Stimulated activated CD8-positive, alpha-beta memory T cell treated with anti-CD3 and anti-CD28 coated beads, Interleukin-7, amount 100 ng/mL, for 48 hours (primary cell): ENCODE results near the gene TLDC2.

Source experiments
- DNase-seq, 2 donors: peaks; one replicate each; pipeline ENCODE4 v3.0.0-alpha.2; 2020; ENCODE audit warnings: low read depth in 1 of 2; ENCODE audit errors: extremely low read depth in 1 of 2

Gene TLDC2

DNA sequence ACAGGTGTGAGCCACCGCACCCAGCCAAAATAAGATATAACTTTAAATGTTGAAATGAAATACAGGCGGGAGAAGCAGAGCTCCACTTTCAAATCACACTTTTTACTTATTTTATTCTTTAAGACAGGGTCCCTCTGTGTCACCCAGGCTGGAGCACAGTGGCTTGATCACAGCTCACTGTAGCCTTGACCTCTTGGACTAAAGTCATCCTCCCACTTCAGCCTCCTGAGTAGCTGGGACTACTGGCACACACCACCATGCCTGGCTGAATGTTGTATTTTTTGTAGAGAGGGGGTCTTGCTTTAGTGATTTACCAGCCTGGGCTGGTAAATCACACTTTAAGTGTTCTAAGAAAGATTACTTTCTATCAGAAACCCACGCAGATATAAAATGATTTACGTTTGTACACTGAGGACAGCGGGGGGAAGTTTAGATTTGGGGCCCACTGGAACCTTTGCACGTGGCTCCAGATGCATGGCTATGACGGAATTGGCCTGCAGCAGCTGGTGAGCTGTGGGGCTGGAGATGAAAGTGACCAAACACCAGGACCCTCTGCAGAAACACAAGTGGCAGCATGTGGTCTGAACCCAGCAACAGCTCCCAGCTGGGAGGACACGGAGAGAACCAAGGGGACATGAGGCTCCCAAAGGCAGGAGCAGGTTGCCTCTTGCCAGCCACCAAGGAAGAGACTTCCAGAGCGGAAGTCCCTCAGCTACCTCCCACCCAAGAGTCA, 26.4 kb upstream of the TLDC2 start:
- no peak for DNase-seq

- DNase-seq = no peak
Measured at GRCh38 chr20:36850759-36851158, 25.2 kb upstream of the TLDC2 start.

DNA sequence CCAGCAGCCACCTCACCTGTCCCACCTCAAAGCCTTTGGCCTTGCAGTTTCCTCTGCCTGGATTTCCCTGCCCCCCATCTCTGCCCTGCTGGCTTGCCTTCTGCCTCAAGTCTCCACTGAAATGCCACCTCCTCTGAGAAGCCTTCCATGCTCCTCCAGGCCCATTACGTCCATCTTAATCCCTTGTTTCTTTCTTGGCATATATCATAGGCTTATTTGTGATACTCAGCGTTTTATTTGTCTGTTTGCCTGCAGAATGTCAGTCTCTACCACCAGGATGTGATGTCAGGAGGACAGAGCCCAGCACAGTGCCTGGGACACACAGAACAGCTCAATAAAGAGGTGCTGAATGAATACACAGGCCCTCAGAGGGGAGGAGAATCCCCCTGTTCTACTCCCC, 24.4 kb upstream of the TLDC2 start:
- DNase-seq = no peak

DNA sequence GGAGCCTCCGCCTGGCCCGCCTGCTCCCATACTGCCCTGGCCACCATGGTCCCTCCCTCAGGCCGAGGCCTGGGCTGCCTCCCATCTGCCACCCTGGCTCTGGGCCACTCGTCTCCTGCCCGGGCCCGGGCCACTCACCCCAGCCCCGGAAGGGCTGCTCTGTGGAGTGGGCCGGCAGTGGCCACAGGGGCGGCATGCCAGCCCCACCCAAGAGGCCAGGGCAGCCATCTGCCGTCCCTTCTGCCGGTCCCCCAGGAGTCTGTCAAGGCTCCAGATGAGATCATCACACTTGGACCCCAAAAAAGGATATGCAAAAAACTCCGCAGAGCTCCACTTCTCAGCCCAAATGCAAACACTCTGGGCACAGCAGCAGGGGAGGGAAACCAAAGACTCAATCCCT, 23.8 kb upstream of the TLDC2 start:
- no peak for DNase-seq

DNA sequence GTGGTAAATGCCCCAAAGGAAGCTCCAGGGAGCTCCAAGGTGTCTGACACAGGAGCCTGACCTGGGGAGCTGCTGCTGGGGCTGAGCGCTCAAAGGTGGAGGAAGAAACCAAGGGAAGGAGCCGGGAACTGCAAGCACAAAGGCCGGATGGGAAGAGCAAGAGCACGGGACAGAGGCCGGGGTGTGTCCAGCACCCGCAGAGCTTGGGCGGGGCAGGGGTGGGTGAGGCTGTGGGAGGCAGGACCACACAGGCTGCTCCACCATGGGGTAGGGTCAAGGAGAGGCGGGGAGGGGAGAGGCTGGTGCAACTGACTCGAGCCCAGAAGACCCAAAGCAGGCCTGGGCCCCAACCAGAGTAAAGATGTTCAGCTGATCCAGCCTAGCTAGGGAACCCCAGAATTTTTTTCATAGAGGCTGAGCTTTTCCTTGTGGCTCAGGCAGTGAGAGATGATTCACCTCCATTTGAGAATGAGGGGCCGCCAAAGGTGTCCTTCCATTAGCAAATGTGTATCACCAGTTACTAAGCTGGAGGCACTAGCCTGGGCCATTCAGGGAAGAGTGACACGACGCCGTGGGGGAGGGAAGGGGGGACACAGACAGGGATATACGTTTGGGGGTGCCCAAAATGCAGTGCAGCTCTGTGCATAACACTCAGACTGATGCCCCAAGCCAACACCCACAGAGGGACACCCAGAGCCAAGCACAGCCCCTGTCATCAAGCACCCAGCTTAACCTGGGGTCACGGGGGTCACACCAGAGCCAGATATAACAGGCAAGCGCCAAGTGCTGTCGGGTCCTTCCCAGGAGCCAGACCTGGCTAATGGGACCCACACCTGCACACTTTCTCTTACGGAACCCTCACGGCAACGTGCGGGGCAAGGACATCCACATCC, 21.3 kb upstream of the TLDC2 start:
- no peak for DNase-seq

DNA sequence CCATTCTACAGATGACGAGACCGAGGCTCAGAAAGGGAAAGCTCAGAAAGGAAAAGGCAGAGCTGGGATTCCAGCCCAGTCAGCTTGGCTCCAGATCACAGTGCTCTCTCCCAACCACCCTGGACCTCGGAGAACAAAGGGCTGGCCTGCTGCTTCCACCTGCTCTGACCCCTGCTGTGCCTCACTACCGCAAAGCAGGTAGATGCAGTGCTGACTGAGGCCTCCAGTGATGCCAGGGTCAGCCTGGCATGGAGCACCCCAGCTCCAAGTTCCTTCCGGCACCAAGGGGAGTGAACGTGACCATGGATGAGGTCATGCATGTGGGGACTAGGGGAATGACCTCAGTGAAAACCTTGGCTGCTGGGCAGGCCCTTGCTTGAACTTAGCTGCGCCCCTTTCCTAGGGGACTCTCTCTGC, 20.7 kb upstream of the TLDC2 start:
- DNase-seq = no peak

- no peak for DNase-seq
Measured at GRCh38 chr20:36856195-36856594, 19.7 kb upstream of the TLDC2 start.

GRCh38 chr20:36856691-36857635, 19.0 kb upstream of the TLDC2 start:
- no peak for DNase-seq

DNA sequence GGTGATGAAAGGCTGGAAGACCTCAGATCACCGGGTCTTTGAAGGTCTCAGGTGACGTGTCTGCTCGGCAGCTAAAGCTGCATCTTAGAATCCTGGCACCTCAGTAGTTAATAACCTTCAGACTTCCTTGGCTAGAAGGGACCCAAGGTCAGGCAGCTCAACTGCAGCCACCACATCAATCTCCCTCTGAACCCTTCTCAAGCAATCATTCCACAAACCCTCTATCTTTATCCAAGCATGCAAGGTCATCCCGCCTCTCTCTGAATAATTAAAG, 16.7 kb upstream of the TLDC2 start:
- DNase-seq = no peak

- no peak for DNase-seq
Measured at GRCh38 chr20:36859700-36860330, 16.1 kb upstream of the TLDC2 start.

GRCh38 chr20:36860339-36860738, 15.6 kb upstream of the TLDC2 start:
- no peak for DNase-seq

- DNase-seq = no peak
Measured at GRCh38 chr20:36860811-36861624, 14.9 kb upstream of the TLDC2 start.

- DNase-seq = no peak
Measured at GRCh38 chr20:36861625-36861874, 14.4 kb upstream of the TLDC2 start.

DNA sequence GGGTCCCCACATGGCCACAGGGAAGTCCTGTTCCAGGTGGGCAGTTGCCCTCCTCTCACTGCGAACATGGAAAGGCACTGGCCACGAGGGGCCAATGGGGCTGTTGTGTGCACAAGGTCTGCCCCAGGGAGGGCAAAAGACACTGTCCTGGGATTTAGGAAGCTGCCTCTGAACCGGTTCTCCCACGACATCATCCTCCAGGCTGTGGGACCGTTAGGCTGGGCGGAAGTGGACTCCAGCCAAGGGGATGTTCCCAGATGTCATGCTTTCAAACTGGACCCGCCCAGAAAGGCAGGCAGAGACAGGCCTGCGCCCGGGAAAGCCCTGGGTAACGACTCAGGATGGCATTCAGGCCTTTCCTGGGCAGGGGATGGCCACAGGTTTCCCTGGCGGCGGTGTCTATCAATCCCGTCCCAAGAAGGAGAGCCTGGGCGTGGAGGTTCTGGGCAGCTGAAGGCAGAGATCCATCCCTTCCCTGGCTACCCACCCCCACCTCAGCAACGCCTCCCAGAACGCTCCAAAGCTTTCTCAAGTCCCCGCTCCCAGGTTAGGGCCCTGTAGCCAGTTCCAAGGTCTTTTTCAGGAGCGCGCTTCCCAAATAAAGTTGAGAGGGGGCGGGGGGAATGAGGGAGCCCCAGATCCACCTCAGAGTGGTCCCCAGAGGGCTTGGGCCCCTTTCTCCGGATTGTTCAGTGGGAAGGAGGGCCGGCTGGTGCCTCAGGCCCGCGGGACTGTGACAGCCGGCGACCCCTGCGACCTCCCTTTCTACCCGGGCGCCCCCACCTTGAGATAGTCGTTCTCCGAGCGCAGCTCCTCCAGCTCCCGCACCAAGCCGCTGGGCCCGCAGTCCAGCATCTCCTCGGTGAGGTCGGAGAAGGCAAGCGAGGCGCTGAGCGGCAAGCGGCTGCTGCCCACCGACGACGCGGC, 13.8 kb upstream of the TLDC2 start:
- no peak for DNase-seq

DNA sequence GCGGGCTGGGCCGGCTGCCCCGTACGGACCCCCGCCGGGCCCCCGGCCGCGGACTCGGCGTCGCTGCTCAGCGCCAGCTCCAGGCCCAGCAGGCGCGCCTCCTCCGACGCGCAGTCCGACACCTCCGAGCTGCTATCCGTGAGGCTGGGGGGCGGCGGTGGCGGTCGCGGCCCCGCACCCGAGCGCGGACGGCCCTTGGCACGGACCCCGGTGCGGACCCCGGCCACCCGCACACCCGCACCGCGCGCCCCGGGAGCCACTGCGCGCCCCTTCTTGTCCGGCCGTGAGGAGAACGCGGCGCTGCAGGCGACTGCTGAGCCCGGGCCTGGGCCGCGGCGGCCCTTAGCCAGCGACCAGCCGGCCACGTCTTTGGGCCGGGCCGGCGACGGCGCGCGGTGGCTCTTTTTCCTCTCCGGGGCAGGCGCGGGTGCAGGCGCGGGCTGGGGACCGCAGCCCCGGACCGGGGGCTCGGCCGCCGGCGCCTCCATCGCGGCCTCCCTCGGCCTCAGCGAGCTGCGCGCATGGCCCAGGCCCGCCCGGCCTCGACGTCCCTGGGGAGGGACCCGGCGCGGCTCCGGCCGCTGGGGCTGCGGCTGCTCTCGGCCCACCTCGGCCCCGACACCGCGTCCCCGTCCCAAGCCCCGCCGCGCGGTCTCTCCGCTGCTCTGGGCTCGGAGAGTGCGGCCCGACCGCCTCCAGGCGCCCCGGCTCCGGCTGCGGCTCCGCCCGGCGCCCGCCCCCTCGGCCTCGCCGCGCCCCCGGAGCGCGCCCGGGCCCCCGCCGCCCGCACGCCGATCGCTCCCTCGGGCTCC, 12.9 kb upstream of the TLDC2 start:
- no peak for DNase-seq

DNA sequence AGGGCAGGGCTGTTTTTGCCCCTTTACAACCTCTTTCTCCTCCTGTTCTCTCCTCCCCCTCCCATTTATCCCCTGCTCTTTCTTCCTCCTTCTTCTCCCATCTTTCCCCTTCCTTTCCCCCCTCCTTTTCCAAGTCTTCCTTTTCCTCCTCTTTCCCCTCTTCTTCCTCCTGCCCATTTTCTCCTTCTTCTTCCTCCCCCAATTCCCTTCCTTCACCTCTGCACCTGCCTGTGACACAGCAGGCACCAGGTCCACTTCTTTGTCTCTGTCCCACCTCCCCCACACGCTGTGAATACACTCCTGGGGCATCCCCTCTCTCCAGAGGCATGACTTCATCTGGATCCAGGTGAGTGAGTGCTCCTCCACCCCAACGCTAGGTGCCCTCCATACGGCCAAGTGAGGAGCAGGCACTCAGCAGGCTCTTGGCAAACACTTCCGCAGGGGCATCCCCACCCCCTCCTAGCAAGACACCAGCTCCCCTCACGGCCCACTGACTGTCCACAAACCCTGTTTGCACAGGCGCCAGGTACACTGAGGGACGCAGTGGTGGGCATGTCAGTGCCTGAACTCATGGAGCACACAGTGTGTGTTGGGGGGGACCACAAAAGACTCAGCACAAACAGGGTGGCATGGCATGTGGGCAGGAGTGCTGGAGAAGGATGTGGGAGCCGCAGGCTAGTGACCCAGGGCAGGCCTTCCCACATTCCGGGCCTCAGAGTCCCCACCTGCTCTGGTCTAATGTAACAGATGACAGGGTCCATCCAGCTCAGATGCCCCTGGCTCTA, 10.7 kb upstream of the TLDC2 start:
- DNase-seq = no peak

GRCh38 chr20:36865861-36866149, 10.1 kb upstream of the TLDC2 start:
- DNase-seq = no peak

- no peak for DNase-seq
Measured at GRCh38 chr20:36866164-36866563, 9.8 kb upstream of the TLDC2 start.
